Psoas muscle (tissue), 8 donors: ENCODE data around the gene MED13L. TPM values are rescaled to one million over a fixed set of nuclear protein-coding genes. Genes with fewer than 3 reads are reported as not detected.

ENCODE experiments used
- ATAC-seq, 4 donors: fragments of 200-7000 bp; cut with Tn5 transposase; one replicate each; pipeline ENCODE4 v1.9.1; 2020; ENCODE audit warnings: moderate library complexity in 3 of 4, mild to moderate bottlenecking in 2 of 4
- DNase-seq, 2 donors: peaks; one replicate each; pipeline ENCODE4 v3.0.0-alpha.2; 2020
- H3K27ac ChIP-seq: fragments of 200-600 bp; one replicate; pipeline ENCODE4 v1.8.0; 2022
- H3K27me3 ChIP-seq, 3 donors: fragments of 200-600 bp in 1 of 3; one replicate each; pipeline versions ENCODE4 v1.6.1 to v1.8.0; 2013 to 2022; ENCODE audit warnings: low read length in 2 of 3, mild to moderate bottlenecking in 2 of 3, moderate library complexity in 1 of 3; ENCODE audit not compliant: insufficient read depth in 3 of 3
- H3K36me3 ChIP-seq, 2 donors: fragments of 200-600 bp in 1 of 2; one replicate each; pipeline versions ENCODE4 v1.6.1 to v1.8.0; 2013 to 2022; ENCODE audit warnings: low read depth in 1 of 2, mild to moderate bottlenecking in 1 of 2, moderate library complexity in 1 of 2; ENCODE audit not compliant: insufficient read depth in 1 of 2
- H3K4me1 ChIP-seq: fragments of 200-600 bp; one replicate; pipeline ENCODE4 v1.8.0; 2022
- H3K4me3 ChIP-seq: fragments of 200-600 bp; one replicate; pipeline ENCODE4 v1.8.0; 2022; ENCODE audit warnings: mild to moderate bottlenecking
- H3K9me3 ChIP-seq: fragments of 200-600 bp; one replicate; pipeline ENCODE4 v1.8.0; 2022
- CTCF ChIP-seq: fragments of 200-600 bp; IDR thresholded peaks from one replicate; pipeline ENCODE4 v1.8.0; 2022; ENCODE audit warnings: antibody characterized with exemption
- WGBS, 3 donors: extraction: QIAGEN DNeasy Blood & Tissue Kit; methylation state at CpG; one replicate each; pipeline versions ENCODE4 v1.1.6 to v1.1.7; 2013; 5-methylcytosine and 5-hydroxymethylcytosine counted together
- intact Hi-C, 2 donors: fragments of 100-400 bp; cut with DNase I; formaldehyde crosslinking; loops; one replicate each; pipeline versions ENCODE4 v1.11.0 to v1.14.2; 2022
- polyA plus RNA-seq, 3 donors: library from polyadenylated mRNA; stranded (reverse); fragments of 200-250 nt; gene quantifications; one replicate each; pipeline ENCODE4 v1.2.3, GENCODE V29; 2013
- total RNA-seq, 4 donors: library from RNA; stranded (reverse); fragmentation: NEBNext Ultra II Directional in 2 of 4; extraction: Animal tissue kit (Norgen Biotek cat#: 25700) in 2 of 4; gene quantifications; one replicate each; pipeline versions ENCODE4 v1.2.1 to v1.2.4, GENCODE V29; 2021 to 2023
- donor health status: healthy with polysubstance abuse.
- donor health status: DM: no; HTN: no; CAD: no; lungs with moderate emphysema.
- donor health status: Bipolar disorder and iron deficiency.
- donor health status: healthy.
- donor health status: DM: yes; HTN: yes; CAD: no.
- donor health status: DM: no; HTN: no; CAD: no.
- donor health status: DM: no; HTN: no; CAD: no.
- donor health status: DM: yes; HTN: yes; CAD: no.

MED13L gene
- total and polyA plus RNA-seq, 7 donors = 8.9 to 90.5 (median 72.5) TPM

DNA sequence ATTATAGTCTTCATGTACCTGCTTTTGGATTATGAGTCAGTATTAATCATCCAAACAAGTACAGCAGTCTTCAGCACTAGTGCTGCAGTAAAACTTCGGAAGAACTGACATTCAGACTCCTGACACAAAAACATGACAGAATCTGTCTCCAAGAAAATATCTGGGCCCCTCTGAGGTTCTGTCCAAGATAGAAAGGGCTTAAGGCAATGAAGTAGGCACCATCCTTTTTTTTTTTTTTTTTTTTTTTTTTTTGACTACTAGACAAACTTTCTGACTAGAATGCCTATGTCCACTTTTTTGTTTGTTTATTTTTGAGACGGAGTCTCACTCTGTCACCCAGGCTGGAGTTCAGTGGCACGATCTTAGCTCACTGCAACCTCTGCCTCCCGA is 112.5 kb downstream of the MED13L start:
- ATAC-seq = peak; percentile 90 to 92 (median 90)

GRCh38 chr12:116164250-116165035 is 113.0 kb downstream of the MED13L start:
- Histone ChIP-seq H3K9me3 (no peaks in the 10 kb centered on the region), H3K27me3 (no peaks in the 10 kb centered on the region), H3K36me3 (no peaks in the 10 kb centered on the region), H3K4me3 (peak overlapping the region; percentile 32), H3K27ac (peak overlapping the region; percentile 84), H3K4me1 (peaks cover 82% of the 10 kb centered on the region)
- DNase-seq (no peak), ATAC-seq (peak; percentile 30 to 42 (median 38))
- intact Hi-C loops = no loop called here
- TF ChIP-seq CTCF = no peak
- WGBS, 3 donors = 5 to 7% (median 6%) methylated on average over 3 of the region's 3 CpGs

More for the DNA sequence above, 112.5 kb downstream of the MED13L start:
- H3K27me3 ChIP-seq = no peaks in the 10 kb centered on the region
- no peak overlapping the region for H3K4me3 ChIP-seq
- 54 to 77% (median 54%) methylated on average over 4 of the region's 4 CpGs for WGBS, 3 donors
- no peak for TF ChIP-seq CTCF
- DNase-seq = no peak
- H3K27ac ChIP-seq = peak overlapping the region; percentile 84
- peaks cover 76% of the 10 kb centered on the region for H3K4me1 ChIP-seq
- intact Hi-C loops = no loop called here
- no peaks in the 10 kb centered on the region for H3K9me3 ChIP-seq
- H3K36me3 ChIP-seq = no peaks in the 10 kb centered on the region

DNA sequence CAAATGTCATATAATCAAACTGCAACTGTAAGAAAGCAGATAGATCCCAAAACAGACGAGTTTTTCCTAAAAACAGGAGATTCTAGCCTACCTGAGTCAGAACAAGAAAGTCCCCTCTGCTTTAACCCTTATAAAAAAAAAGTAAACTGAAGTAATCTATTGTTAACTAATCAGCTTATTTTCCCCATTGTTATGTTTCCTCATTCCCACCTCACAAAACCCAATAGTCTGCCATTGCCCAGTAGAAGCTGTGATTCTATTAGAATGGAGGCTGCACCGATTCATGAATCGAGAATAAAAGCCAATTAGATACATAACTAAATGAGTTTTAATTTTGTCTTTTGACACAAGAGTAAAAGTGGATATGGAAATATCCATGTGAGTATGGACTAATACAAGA is 115.4 kb downstream of the MED13L start:
- DNase-seq (no peak), ATAC-seq (no peak)
- WGBS, 3 donors = 81 to 87% (median 86%) methylated on average over 3 of the region's 3 CpGs
- no peak for TF ChIP-seq CTCF
- intact Hi-C loops = no loop called here
- Histone ChIP-seq H3K27me3 (no peaks in the 10 kb centered on the region), H3K4me1 (peaks cover 92% of the 10 kb centered on the region), H3K27ac (peak overlapping the region; percentile 17), H3K4me3 (no peak overlapping the region), H3K36me3 (no peaks in the 10 kb centered on the region), H3K9me3 (no peaks in the 10 kb centered on the region)

GRCh38 chr12:116161588-116161987 is 115.9 kb downstream of the MED13L start:
- intact Hi-C loops = no loop called here
- Histone ChIP-seq H3K36me3 (no peaks in the 10 kb centered on the region), H3K27ac (peak overlapping the region; percentile 17), H3K9me3 (no peaks in the 10 kb centered on the region), H3K4me1 (peaks cover 92% of the 10 kb centered on the region), H3K4me3 (no peak overlapping the region), H3K27me3 (no peaks in the 10 kb centered on the region)
- ATAC-seq (no peak), DNase-seq (no peak)
- no peak for TF ChIP-seq CTCF
- 78 to 87% (median 87%) methylated on average over 4 of the region's 4 CpGs for WGBS, 3 donors
